HG03135 (cell line): Measurements from ENCODE around the gene FXYD2.
"Not testable (repeated sequence)": the region's sequence is repeated elsewhere in the genome, so short reads cannot be mapped to it uniquely, and the experiment has no call there.

Experiments used
- ATAC-seq: cut with Tn5 transposase; IDR thresholded peaks from one replicate; pipeline ENCODE4 v1.9.1; 2021; ENCODE audit warnings: mild to moderate bottlenecking, moderate library complexity; ENCODE audit not compliant: unreplicated experiment

The FXYD2 gene

GRCh38 chr11:117824571-117825537 is at the start of gene FXYD2:
Gene FXYD2 (minus strand): TSS chr11:117824744. CDS start chr11:117824678, 66 bp downstream.
- no peak for ATAC-seq

GRCh38 chr11:117873828-117874125 is 49.2 kb upstream of the FXYD2 start:
- no peak for ATAC-seq

- no peak for ATAC-seq
These were observed 48.7 kb upstream of the FXYD2 start for GRCh38 chr11:117872975-117873827.

- no peak for ATAC-seq
These were observed 47.9 kb upstream of the FXYD2 start for GRCh38 chr11:117872420-117872961.

DNA sequence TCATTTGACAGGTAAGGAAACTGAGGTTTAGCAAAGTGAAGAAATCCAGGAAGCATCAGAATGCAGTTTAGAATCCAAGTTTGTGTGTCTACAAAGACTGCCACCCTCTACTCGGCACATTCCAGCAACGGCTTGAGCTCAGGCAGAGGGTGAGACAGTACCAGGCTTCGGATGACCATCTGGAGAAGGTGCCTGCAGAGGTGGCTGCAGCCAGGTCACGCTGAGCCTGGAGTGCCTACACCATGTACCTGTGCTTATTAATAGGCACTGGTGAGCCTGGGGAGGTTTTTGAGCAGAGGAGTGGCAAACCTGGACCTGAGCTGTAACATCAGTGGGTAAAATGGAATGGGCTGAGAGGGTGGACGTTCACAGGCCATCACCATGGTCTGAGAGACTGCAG is 47.2 kb upstream of the FXYD2 start:
- ATAC-seq = no peak

DNA sequence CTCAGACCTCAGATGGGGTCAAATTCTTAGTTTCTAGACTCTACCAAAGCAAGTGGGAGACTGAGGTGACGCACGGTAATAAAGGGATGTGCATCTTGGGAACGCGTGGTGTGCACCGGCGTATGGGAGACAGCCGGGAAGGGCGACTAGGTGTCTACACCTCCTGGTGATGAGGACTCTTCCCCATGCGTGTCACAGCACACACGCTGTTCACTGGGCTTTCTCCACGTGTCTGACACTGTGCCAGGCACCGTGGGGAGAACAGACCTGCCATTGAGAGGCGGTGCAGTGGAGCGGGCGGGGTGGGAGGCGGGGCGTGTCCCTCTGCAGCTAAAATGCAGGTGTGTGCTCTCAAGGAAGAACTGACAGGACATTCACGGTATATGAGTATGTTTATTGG is 46.6 kb upstream of the FXYD2 start:
- no peak for ATAC-seq

GRCh38 chr11:117870103-117870952 is 45.8 kb upstream of the FXYD2 start:
- no peak for ATAC-seq

DNA sequence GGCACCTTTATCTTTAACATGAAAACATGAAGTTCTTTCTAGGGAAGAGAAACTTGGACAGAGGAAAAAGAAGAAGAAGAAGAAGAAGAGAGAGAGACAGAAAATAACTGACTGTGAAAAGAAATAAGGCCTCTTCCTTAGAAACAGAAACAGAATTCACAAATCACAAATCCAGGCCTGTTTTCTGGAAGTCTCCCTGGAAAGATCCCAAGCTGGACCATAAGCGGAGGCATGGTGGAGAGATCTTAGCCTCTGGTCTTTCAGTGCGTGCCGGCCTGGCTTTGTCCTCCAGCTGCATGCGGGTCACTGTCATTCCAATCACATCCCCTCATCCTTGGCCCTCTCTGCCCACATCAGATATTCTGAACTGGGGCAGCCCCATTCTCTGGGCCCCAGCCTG is 45.1 kb upstream of the FXYD2 start:
- no peak for ATAC-seq

GRCh38 chr11:117868815-117869561 is 44.4 kb upstream of the FXYD2 start:
- no peak for ATAC-seq

- no peak for ATAC-seq
These were observed 43.5 kb upstream of the FXYD2 start for GRCh38 chr11:117868088-117868487.

DNA sequence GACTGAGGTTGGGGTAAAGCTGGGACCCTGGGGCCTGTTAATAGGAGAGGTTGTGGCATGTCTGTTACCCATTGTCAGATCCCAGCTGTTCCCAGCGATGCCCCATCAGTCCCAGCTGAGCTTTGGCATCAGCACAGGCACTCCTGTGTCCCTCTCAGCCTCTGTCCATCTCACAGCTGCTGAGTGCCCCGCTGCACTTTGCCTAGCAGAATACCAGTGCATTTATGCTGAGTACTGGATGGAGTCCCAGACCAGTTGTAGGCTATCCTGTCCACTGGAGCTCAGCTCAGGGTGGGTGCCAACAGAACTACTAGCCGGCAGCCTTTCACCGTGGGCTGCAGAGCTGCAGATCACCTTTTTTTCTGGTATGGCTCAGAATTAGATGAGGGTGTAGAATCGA is 42.0 kb upstream of the FXYD2 start:
- no peak for ATAC-seq

GRCh38 chr11:117865546-117865945 is 41.0 kb upstream of the FXYD2 start:
- not testable (repeated sequence) for ATAC-seq

- no peak for ATAC-seq
These were observed 38.8 kb upstream of the FXYD2 start for GRCh38 chr11:117863383-117863782.

GRCh38 chr11:117862753-117863152 is 38.2 kb upstream of the FXYD2 start:
- ATAC-seq = no peak

DNA sequence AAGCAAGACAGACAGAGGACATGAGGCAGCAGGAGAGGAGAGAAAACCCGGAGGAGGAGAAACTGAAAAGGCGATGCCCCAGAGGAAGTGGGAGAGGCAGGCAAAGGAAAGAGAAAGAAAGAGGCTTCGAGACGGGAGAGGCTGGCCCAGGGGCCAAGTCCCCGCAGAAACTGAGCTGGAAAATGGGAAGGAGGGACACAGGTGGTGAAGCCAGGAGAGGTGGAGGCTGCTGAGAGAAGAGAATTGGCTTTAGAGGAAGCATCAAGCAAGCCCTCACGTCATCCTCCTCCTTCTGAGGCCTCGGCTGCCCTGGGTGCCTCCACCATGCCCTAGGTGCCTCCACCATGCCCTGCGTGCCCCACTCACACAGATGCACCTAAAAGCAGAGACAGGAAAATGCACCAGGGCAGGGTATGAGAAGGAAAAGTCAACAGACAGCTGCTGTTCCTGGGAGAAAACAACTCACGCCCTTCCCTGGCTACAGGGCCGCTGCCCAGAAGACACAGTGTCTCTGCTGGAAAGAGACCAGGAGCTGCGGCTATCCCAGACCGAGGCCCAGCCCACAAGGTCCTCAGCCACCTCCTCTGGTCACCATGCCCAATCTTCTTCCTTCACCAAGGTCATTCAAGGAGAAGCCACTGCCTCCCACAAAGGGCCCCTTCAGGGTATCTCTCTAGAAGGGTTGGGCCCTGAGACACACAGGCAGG is 37.6 kb upstream of the FXYD2 start:
- no peak for ATAC-seq

DNA sequence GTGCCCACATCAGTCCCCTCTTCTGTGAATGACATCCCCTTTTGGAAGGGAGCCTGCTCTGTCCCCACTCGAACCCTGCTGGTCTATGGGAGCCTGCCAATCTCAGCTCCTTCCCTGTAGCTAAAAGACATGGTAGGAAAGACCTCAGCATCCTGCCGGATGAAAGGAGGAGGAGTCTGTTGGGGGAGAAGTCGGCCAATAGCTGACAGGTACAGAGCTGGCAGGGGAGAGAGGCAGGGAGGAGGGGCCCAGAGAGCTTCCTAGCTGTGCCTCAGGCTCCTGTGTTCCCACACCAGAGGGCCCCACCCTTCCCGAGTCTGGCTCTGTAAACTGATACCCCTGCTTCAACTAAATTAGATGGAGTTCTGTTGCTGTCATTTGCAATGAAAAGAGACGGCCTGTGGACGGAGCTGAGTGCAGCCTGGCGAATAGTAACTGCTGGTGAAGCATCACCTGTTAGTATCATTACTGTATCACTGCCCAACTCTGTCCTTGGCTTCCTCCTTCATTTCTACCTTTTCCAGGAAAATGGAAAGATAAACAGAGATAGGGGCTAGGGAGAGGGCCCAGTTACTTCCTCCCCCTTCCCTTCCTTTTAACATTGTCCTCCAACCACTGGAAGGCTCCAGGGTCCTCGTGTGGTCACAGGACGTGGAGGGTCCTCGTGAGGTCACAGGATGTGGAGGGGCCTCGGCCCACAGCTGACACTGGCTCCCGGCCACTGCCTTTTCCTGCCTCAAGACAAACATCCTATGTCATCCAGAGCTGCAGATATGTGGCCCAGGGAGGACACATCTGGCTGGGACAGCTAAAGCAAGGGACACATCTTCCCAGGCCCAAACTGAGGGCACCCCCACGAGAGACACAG is 36.8 kb upstream of the FXYD2 start:
- ATAC-seq = no peak

GRCh38 chr11:117860139-117860538 is 35.6 kb upstream of the FXYD2 start:
- ATAC-seq = no peak

DNA sequence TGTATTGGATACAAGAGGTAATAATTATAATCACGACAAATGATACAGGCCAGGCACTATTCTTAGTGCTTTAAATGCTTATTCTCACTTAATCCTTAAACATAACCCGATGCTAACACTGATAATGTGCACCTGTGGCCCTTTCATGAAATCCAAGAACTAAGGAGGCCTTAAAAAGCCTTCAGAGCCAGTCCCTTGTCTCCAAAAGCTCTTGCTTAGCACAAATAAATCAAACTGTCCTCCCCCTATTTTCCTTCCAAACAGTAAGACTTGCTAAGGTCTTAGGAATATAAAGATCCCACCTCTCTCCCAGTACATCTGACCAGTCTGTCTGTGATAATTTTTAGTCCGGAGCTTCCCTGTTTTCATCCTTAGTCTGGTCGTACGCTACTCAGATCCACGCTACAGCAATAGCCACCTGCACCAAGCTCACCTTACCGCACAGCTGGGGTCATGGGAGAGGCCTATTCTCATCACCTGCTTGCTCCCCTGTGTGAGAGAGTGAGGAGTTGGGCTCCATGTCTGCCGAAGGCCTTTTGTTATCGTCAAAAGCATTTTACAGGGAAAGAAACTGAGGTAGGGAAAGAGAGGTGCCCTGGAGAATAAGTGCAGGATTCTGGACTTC is 35.1 kb upstream of the FXYD2 start:
- no peak for ATAC-seq
